ENCODE data around the gene SLC32A1.

The SLC32A1 gene

GRCh38 chr20:38723848-38724625 is at the start of gene SLC32A1:
Gene SLC32A1, plus strand, starts transcription at chr20:38724486. Its CDS starts 239 bp downstream, at chr20:38724725.
- DNase-seq = no peak

GRCh38 chr20:38674765-38675133 is 49.5 kb upstream of the SLC32A1 start:
- DNase-seq = no peak

GRCh38 chr20:38676576-38676975 is 47.7 kb upstream of the SLC32A1 start:
- no peak for DNase-seq

GRCh38 chr20:38680500-38681306 is 43.6 kb upstream of the SLC32A1 start:
- DNase-seq = no peak

GRCh38 chr20:38685271-38685670 is 39.0 kb upstream of the SLC32A1 start:
- no peak for DNase-seq

- DNase-seq = no peak
Observed at GRCh38 chr20:38685853-38686473, 38.3 kb upstream of the SLC32A1 start.

- DNase-seq = no peak
Observed at GRCh38 chr20:38692436-38693411, 31.6 kb upstream of the SLC32A1 start.

GRCh38 chr20:38697306-38697705 is 27.0 kb upstream of the SLC32A1 start:
- no peak for DNase-seq

GRCh38 chr20:38698541-38698940 is 25.7 kb upstream of the SLC32A1 start:
- DNase-seq = no peak

GRCh38 chr20:38700141-38700540 is 24.1 kb upstream of the SLC32A1 start:
- no peak for DNase-seq

GRCh38 chr20:38700926-38701325 is 23.4 kb upstream of the SLC32A1 start:
- no peak for DNase-seq

- DNase-seq = no peak
Observed at GRCh38 chr20:38703526-38703925, 20.8 kb upstream of the SLC32A1 start.

- DNase-seq = no peak
Observed at GRCh38 chr20:38704136-38704535, 20.1 kb upstream of the SLC32A1 start.

GRCh38 chr20:38706509-38706908 is 17.8 kb upstream of the SLC32A1 start:
- DNase-seq = peak; percentile 3

- DNase-seq = no peak
Observed at GRCh38 chr20:38714308-38714707, 10.0 kb upstream of the SLC32A1 start.

- no peak for DNase-seq
Observed at GRCh38 chr20:38715646-38716045, 8.6 kb upstream of the SLC32A1 start.

- no peak for DNase-seq
Observed at GRCh38 chr20:38722683-38723016, 1.6 kb upstream of the SLC32A1 start.

- DNase-seq = no peak
Observed at GRCh38 chr20:38723017-38723847, 1.1 kb upstream of the SLC32A1 start.

GRCh38 chr20:38724626-38725147 is 401 bp downstream of the SLC32A1 start:
- no peak for DNase-seq

- DNase-seq = no peak
Observed at GRCh38 chr20:38725148-38725901, 1.0 kb downstream of the SLC32A1 start.

Data from NCI-H510A treated with DMSO at 0.1 percent for 48 hours (cell line).